Mesenchymal stem cell (in vitro differentiated cells and primary cell): ENCODE measurements around the gene KCNJ10.

Experiments used
- DNase-seq: peaks from one replicate; pipeline ENCODE4 v3.0.0-alpha.2; 2013
- H2AFZ ChIP-seq: one replicate; pipeline ENCODE4 v1.6.1; 2013; ENCODE audit warnings: low read depth, mild to moderate bottlenecking, control low read depth, inconsistent platforms, low read length, moderate library complexity
- H2AK5ac ChIP-seq: 2 replicates; pipeline ENCODE4 v1.6.1; 2013; ENCODE audit warnings: low read length, moderate library complexity, mild to moderate bottlenecking, inconsistent platforms; ENCODE audit not compliant: severe bottlenecking
- H2BK120ac ChIP-seq: one replicate; pipeline ENCODE4 v1.6.1; 2013; ENCODE audit warnings: low read depth, mild to moderate bottlenecking, inconsistent platforms, low read length, moderate library complexity
- H2BK12ac ChIP-seq, 2 experiments: one replicate each; pipeline ENCODE4 v1.6.1; 2013; ENCODE audit warnings: inconsistent platforms in 2 of 2, low read length in 2 of 2, mild to moderate bottlenecking in 2 of 2, moderate library complexity in 2 of 2, control low read depth in 1 of 2
- H2BK15ac ChIP-seq: one replicate; pipeline ENCODE4 v1.6.1; 2013; ENCODE audit warnings: mild to moderate bottlenecking, low read depth, inconsistent platforms; ENCODE audit not compliant: poor library complexity, severe bottlenecking
- H2BK5ac ChIP-seq: 2 replicates; pipeline ENCODE4 v1.6.1; 2013; ENCODE audit warnings: low read depth, mild to moderate bottlenecking, low read length, control low read depth, inconsistent platforms; ENCODE audit not compliant: poor library complexity, severe bottlenecking
- H3K14ac ChIP-seq, 2 experiments: one replicate each; pipeline ENCODE4 v1.6.1; 2013; ENCODE audit warnings: inconsistent platforms in 2 of 2, low read length in 2 of 2, control low read depth in 1 of 2, mild to moderate bottlenecking in 1 of 2, moderate library complexity in 1 of 2
- H3K18ac ChIP-seq, 2 experiments: one replicate each; pipeline ENCODE4 v1.6.1; 2013; ENCODE audit warnings: inconsistent platforms in 2 of 2, low read length in 2 of 2, control low read depth in 1 of 2, low read depth in 1 of 2, mild to moderate bottlenecking in 1 of 2
- H3K23ac ChIP-seq, 2 experiments: one replicate each; pipeline ENCODE4 v1.6.1; 2013; ENCODE audit warnings: inconsistent platforms in 2 of 2, low read length in 2 of 2, mild to moderate bottlenecking in 2 of 2, moderate library complexity in 2 of 2, control low read depth in 1 of 2
- H3K27ac ChIP-seq: 2 replicates; pipeline ENCODE4 v1.5.1; 2013; ENCODE audit warnings: mild to moderate bottlenecking, moderate library complexity, low read length, control low read depth, inconsistent platforms; ENCODE audit not compliant: poor library complexity, severe bottlenecking
- H3K27me3 ChIP-seq, 2 experiments: 2 replicates each; pipeline versions ENCODE4 v1.6.1 to v1.7.0; 2013; ENCODE audit warnings: low read length in 2 of 2, mild to moderate bottlenecking in 2 of 2, moderate library complexity in 2 of 2, control low read depth in 1 of 2, inconsistent platforms in 1 of 2; ENCODE audit not compliant: control insufficient read depth in 1 of 2, insufficient read depth in 1 of 2
- H3K36me3 ChIP-seq, 2 experiments: 2 replicates each; pipeline versions ENCODE4 v1.6.1 to v1.7.0; 2013; ENCODE audit warnings: low read length in 2 of 2, control low read depth in 1 of 2, inconsistent platforms in 1 of 2, low read depth in 1 of 2, mild to moderate bottlenecking in 1 of 2; ENCODE audit not compliant: insufficient read depth in 2 of 2, control insufficient read depth in 1 of 2
- H3K4ac ChIP-seq, 2 experiments: one replicate each; pipeline ENCODE4 v1.6.1; 2013; ENCODE audit warnings: inconsistent platforms in 2 of 2, low read length in 2 of 2, mild to moderate bottlenecking in 2 of 2, moderate library complexity in 2 of 2, control low read depth in 1 of 2, low read depth in 1 of 2
- H3K4me1 ChIP-seq: 2 replicates; pipeline ENCODE4 v1.6.1; 2013; ENCODE audit warnings: low read depth, low read length, control low read depth; ENCODE audit not compliant: control insufficient read depth, insufficient read depth
- H3K4me2 ChIP-seq: 2 replicates; pipeline ENCODE4 v1.6.1; 2013; ENCODE audit warnings: low read length, mild to moderate bottlenecking, inconsistent platforms; ENCODE audit not compliant: poor library complexity, severe bottlenecking
- H3K4me3 ChIP-seq, 2 experiments: 2 replicates each; pipeline versions ENCODE4 v1.5.1 to v1.7.0; 2013; ENCODE audit warnings: low read length in 2 of 2, mild to moderate bottlenecking in 2 of 2, control low read depth in 1 of 2, low read depth in 1 of 2; ENCODE audit not compliant: insufficient read depth in 1 of 2
- H3K79me1 ChIP-seq: replicated peaks from 2 replicates; pipeline ENCODE4 v1.6.1; 2013; ENCODE audit warnings: mild to moderate bottlenecking, control low read depth, low read length, inconsistent platforms; ENCODE audit not compliant: poor library complexity, severe bottlenecking
- H3K9ac ChIP-seq: 2 replicates; pipeline ENCODE4 v1.7.0; 2013; ENCODE audit warnings: mild to moderate bottlenecking, low read length, moderate library complexity
- H3K9me3 ChIP-seq: 2 replicates; pipeline ENCODE4 v1.7.0; 2013; ENCODE audit warnings: mild to moderate bottlenecking, low read length; ENCODE audit not compliant: control insufficient read depth
- H4K8ac ChIP-seq: one replicate; pipeline ENCODE4 v1.6.1; 2013; ENCODE audit warnings: inconsistent platforms, mild to moderate bottlenecking, low read length, moderate library complexity
- H4K91ac ChIP-seq: one replicate; pipeline ENCODE4 v1.6.1; 2013; ENCODE audit warnings: mild to moderate bottlenecking, low read length, inconsistent platforms
- WGBS: methylation state at CpG from one replicate; pipeline ENCODE4 v1.1.7; 2013; ENCODE audit warnings: mixed read lengths; 5-methylcytosine and 5-hydroxymethylcytosine counted together

The KCNJ10 gene

DNA sequence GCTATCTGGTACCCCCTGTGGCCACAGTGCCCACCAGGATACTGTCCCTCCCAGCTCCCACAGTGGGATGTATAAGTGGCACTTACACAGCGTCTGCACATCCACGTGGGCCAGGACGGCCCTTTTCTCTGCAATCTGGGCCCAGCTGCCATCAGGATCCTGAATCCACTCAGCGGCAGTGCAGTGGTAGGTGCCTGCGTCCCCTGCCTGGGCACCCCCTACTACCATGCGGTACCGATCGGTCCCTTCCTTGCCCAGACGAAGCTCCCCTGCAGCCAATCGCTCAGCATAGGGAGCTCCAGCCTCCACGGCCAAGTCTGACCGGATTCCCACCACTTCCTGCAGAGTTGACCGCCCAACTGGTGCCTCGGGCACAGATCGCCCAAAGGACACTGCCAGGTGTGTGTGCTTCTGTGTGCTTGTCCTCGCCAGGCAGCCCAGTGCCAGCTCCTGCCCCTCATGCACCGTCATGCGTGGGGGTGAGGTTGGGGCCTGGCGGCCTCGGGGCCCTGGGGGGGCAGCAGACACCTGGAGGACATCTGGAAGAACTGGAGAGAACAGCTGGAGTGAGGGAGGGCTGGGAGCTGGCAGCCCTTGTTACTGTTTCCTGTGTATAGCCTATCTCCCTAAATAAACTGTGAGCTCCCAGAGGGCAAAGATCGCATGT, 23.8 kb upstream of the KCNJ10 start:
- 91% methylated on average over 21 of the region's 21 CpGs for whole genome bisulfite sequencing
- Histone ChIP-seq H3K36me3 (peaks cover 13 to 51% of the 10 kb centered on the region in 2 experiments), H2BK120ac (no peak overlapping the region), H3K4me2 (no peak overlapping the region), H2AK5ac (no peak overlapping the region), H3K4ac (no peak overlapping the region), H3K4me1 (peaks cover 25% of the 10 kb centered on the region), H3K4me3 (no peak overlapping the region), H3K18ac (no peak overlapping the region), H4K91ac (no peak overlapping the region), H3K27me3 (no peaks in the 10 kb centered on the region), H2AFZ (no peak overlapping the region), H2BK15ac (no peak overlapping the region), H3K9ac (no peak overlapping the region), H2BK12ac (no peak overlapping the region), H3K23ac (no peak overlapping the region), H4K8ac (no peak overlapping the region), H3K79me1 (peaks cover 16% of the 10 kb centered on the region), H2BK5ac (no peak overlapping the region), H3K27ac (no peak overlapping the region), H3K14ac (no peak overlapping the region), H3K9me3 (no peaks in the 10 kb centered on the region)
- DNase-seq = no peak

DNA sequence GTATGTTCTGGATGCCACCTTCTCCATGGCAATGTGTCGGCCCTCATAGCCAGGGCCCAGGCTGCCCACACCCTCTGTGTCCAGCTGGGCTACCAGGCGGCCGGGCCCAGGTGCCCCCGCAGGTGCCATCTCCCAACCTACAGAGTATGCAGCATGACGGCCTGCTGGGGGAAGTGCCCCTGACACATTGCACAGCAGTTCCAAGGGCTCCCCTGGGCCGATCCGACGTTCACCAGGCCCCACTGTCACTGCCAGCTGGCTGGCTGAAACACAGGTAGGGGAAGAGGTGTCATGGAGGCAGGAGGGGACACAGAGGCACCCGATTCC, 23.1 kb upstream of the KCNJ10 start:
- Histone ChIP-seq H3K9ac (no peak overlapping the region), H3K18ac (no peak overlapping the region), H3K36me3 (peaks cover 13 to 54% of the 10 kb centered on the region in 2 experiments), H3K4me1 (peaks cover 22% of the 10 kb centered on the region), H3K23ac (no peak overlapping the region), H4K91ac (no peak overlapping the region), H2BK15ac (no peak overlapping the region), H2BK5ac (no peak overlapping the region), H2AFZ (no peak overlapping the region), H3K9me3 (no peaks in the 10 kb centered on the region), H3K27ac (no peak overlapping the region), H2BK12ac (no peak overlapping the region), H3K4me2 (no peak overlapping the region), H4K8ac (no peak overlapping the region), H3K79me1 (peaks cover 16% of the 10 kb centered on the region), H3K14ac (no peak overlapping the region), H2BK120ac (no peak overlapping the region), H3K4ac (no peak overlapping the region), H3K4me3 (no peak overlapping the region), H3K27me3 (no peaks in the 10 kb centered on the region), H2AK5ac (no peak overlapping the region)
- DNase-seq = no peak
- 91% methylated on average over 9 of the region's 9 CpGs for WGBS

DNA sequence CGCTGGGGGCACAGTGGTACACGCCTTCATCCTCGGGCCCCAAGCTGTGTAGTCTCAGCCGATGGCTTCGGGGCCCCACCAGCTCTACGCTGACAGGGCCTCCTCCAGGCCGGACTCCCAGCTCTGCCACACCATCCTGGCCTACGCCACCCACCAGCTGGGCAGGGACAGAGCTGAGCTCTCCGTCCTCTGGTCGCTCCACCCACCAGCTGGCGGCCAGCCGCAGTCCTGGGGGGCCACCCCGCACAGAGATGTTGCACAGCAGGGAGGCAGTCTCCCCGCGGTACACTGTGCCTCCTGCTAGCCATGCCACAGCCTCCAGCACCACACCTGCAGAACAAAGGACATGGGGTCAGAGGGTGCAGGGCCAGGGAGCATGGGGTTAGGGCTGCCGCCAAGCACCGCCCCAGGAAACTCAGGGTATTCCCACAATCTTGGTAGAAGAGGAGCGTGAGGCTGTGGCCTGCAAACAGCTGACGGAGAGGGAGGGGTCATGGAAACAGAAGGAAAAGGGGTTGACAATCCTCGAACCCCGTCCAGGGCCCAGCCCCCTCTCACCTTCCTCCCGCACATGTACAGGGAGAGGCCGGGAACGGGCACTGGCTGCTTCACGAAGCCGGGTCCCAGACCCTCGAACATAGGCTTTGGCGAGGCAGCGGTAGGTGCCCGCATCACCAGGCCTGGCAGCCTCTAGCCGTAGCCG, 22.6 kb upstream of the KCNJ10 start:
- no peak overlapping the region for H4K8ac ChIP-seq
- no peak overlapping the region for H3K9ac ChIP-seq
- H3K4me2 ChIP-seq = no peak overlapping the region
- H2BK15ac ChIP-seq = no peak overlapping the region
- H3K36me3 ChIP-seq = peaks cover 13 to 56% of the 10 kb centered on the region in 2 experiments
- DNase-seq = no peak
- H3K4me3 ChIP-seq = no peak overlapping the region
- H3K18ac ChIP-seq = no peak overlapping the region
- 94% methylated on average over 30 of the region's 32 CpGs for WGBS
- H2AK5ac ChIP-seq = no peak overlapping the region
- H4K91ac ChIP-seq = no peak overlapping the region
- H2BK5ac ChIP-seq = no peak overlapping the region
- peaks cover 13% of the 10 kb centered on the region for H3K79me1 ChIP-seq
- no peak overlapping the region for H3K4ac ChIP-seq
- H3K14ac ChIP-seq = no peak overlapping the region
- no peak overlapping the region for H2AFZ ChIP-seq
- no peak overlapping the region for H2BK12ac ChIP-seq
- H3K9me3 ChIP-seq = no peaks in the 10 kb centered on the region
- H3K27me3 ChIP-seq = no peaks in the 10 kb centered on the region
- no peak overlapping the region for H2BK120ac ChIP-seq
- H3K23ac ChIP-seq = no peak overlapping the region
- no peak overlapping the region for H3K27ac ChIP-seq
- peaks cover 17% of the 10 kb centered on the region for H3K4me1 ChIP-seq

DNA sequence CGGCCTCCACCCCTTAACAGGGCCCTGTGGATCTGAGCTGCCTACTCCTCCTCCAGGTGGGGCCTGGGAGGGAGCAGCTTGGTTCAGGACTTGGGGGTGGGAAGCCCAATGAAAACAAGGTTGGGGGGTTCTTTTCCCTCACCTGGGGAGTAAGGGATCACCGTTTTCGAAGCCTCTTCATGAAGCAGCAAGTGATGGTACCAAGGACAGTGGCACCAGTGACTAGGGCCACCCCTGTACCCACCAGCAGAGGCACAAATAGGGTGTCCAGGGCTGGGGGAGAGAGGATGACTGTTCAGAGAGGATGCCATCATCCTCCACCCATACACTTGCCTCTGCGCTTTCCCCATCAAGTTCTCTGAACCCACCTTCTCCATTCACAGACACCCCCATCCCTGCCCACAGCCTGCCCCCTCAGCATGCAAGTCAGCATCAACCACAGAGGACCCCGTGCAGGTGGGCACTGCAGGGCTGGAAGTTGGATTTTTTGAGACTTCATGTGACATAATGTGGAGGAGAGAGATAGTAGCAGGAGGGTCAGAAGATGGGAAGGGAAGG, 21.8 kb upstream of the KCNJ10 start:
- H2BK12ac ChIP-seq = no peak overlapping the region
- no peak overlapping the region for H3K9ac ChIP-seq
- H2AK5ac ChIP-seq = no peak overlapping the region
- no peak overlapping the region for H3K4me2 ChIP-seq
- WGBS = 96% methylated on average over 4 of the region's 5 CpGs
- peaks cover 7% of the 10 kb centered on the region for H3K79me1 ChIP-seq
- no peak overlapping the region for H2BK120ac ChIP-seq
- peaks cover 12% of the 10 kb centered on the region for H3K4me1 ChIP-seq
- no peak overlapping the region for H3K4me3 ChIP-seq
- H3K36me3 ChIP-seq = peaks cover 13 to 59% of the 10 kb centered on the region in 2 experiments
- H4K91ac ChIP-seq = no peak overlapping the region
- H2AFZ ChIP-seq = no peak overlapping the region
- H3K27ac ChIP-seq = no peak overlapping the region
- DNase-seq = no peak
- no peak overlapping the region for H4K8ac ChIP-seq
- H3K4ac ChIP-seq = no peak overlapping the region
- no peak overlapping the region for H3K14ac ChIP-seq
- no peak overlapping the region for H3K18ac ChIP-seq
- H2BK5ac ChIP-seq = no peak overlapping the region
- no peaks in the 10 kb centered on the region for H3K9me3 ChIP-seq
- no peak overlapping the region for H2BK15ac ChIP-seq
- H3K23ac ChIP-seq = no peak overlapping the region
- no peaks in the 10 kb centered on the region for H3K27me3 ChIP-seq
